GM18526 (cell line): ENCODE results near the gene KIF21B.

Experiments used
- POLR2A ChIP-seq: IDR thresholded peaks from 3 replicates; pipeline ENCODE4 v1.6.1; 2011; ENCODE audit not compliant: insufficient read length; ENCODE audit errors: extremely low read depth

The KIF21B gene

GRCh38 chr1:200923601-200924000 is 99.9 kb downstream of the KIF21B start:
- no peak for TF ChIP-seq POLR2A

GRCh38 chr1:200922406-200922805 is 101.1 kb downstream of the KIF21B start:
- TF ChIP-seq POLR2A = no peak

- TF ChIP-seq POLR2A = no peak
These were observed 101.9 kb downstream of the KIF21B start for GRCh38 chr1:200921571-200922110.
